HepG2 (cell line): ENCODE results near the gene RPL11. TPM values are rescaled to one million over a fixed set of nuclear protein-coding genes. Genes with fewer than 3 reads are reported as not detected.
"Not testable (repeated sequence)": the region's sequence is repeated elsewhere in the genome, so short reads cannot be mapped to it uniquely, and the experiment has no call there.

ENCODE experiments used
- ATAC-seq: fragments of 200-7000 bp; cut with Tn5 transposase; 3 replicates; pipeline ENCODE4 v1.9.1; 2020; ENCODE audit warnings: mild to moderate bottlenecking, moderate library complexity
- BruUV-seq: library from RNA; stranded (reverse); fragments of 400-500 nt; replicated peaks from 2 replicates; lab custom pipeline; 2021; lab: Mats Ljungman, UMichigan
- CTCF ChIA-PET: fragments of 300-600 bp; formaldehyde crosslinking; extraction: SDS; loops from one replicate; lab custom pipeline; 2021; ENCODE audit warnings: low total read pairs, inconsistent platforms, low intra/inter-chr PET ratio; lab: Yijun Ruan, JAX
- POLR2A ChIA-PET: fragments of 350-600 bp; sonication (Branson Sonifier 250); formaldehyde crosslinking; loops from one replicate; lab custom pipeline; 2020; ENCODE audit warnings: antibody characterized with exemption, inconsistent platforms; lab: Yijun Ruan, JAX
- DNase-seq: peaks from one replicate; pipeline ENCODE4 v3.0.0-alpha.2; 2015; ENCODE audit warnings: low spot score
- FAIRE-seq: peaks from 3 replicates; lab custom pipeline; 2011; peaks lifted over from hg19 to GRCh38; lab: Jason Lieb, UNC
- H2AFZ ChIP-seq: one replicate; pipeline ENCODE4 v1.6.1; 2011; ENCODE audit warnings: low read length, inconsistent platforms
- H3K27ac ChIP-seq: fragments of 300-600 bp; 3 replicates; pipeline ENCODE4 v1.8.0; 2011; ENCODE audit warnings: mixed run types, mild to moderate bottlenecking, mixed read lengths, low read length, inconsistent platforms; ENCODE audit not compliant: insufficient read depth; ENCODE audit errors: extremely low read length
- H3K27me3 ChIP-seq, 2 experiments: fragments of 200-600 bp in 1 of 2; 2 replicates in 1 of 2; 3 replicates in 1 of 2; pipeline versions ENCODE4 v1.6.0 to v1.8.0; 2011; ENCODE audit warnings: low read length in 2 of 2, mild to moderate bottlenecking in 2 of 2, moderate library complexity in 2 of 2, inconsistent platforms in 1 of 2; ENCODE audit not compliant: insufficient read depth in 2 of 2, control insufficient read depth in 1 of 2
- H3K36me3 ChIP-seq, 2 experiments: fragments of 200-600 bp in 1 of 2; replicated peaks in 1 of 2; 2 replicates in 1 of 2; 3 replicates in 1 of 2; pipeline versions ENCODE4 v1.5.1 to v1.8.0; 2011; ENCODE audit warnings: low read length in 2 of 2, inconsistent platforms in 1 of 2; ENCODE audit not compliant: insufficient read depth in 2 of 2, control insufficient read depth in 1 of 2
- H3K4me1 ChIP-seq: 2 replicates; pipeline ENCODE4 v1.5.1; 2012; ENCODE audit warnings: low read length, inconsistent platforms; ENCODE audit not compliant: insufficient read depth
- H3K4me2 ChIP-seq: 2 replicates; pipeline ENCODE4 v1.6.0; 2011; ENCODE audit warnings: low read depth, low read length, inconsistent platforms
- H3K4me3 ChIP-seq, 3 experiments: fragments of 200-600 bp in 1 of 3; sonication (generic), shearing (Covaris generic) in 1 of 3; replicated peaks in 1 of 3; 2 replicates each; pipeline ENCODE4 v1.5.1; 2011 to 2016; ENCODE audit warnings: low read length in 3 of 3, inconsistent platforms in 2 of 3, low read depth in 2 of 3, mild to moderate bottlenecking in 2 of 3, control low read depth in 1 of 3, mixed read lengths in 1 of 3; ENCODE audit not compliant: insufficient read depth in 1 of 3
- H3K79me2 ChIP-seq: one replicate; pipeline ENCODE4 v1.6.1; 2011; ENCODE audit warnings: low read length, inconsistent platforms; ENCODE audit not compliant: insufficient read depth
- H3K9ac ChIP-seq: 2 replicates; pipeline ENCODE4 v1.6.0; 2011; ENCODE audit warnings: mild to moderate bottlenecking, low read depth, low read length, inconsistent platforms; ENCODE audit not compliant: insufficient read depth
- H3K9me3 ChIP-seq: 2 replicates; pipeline ENCODE4 v1.5.1; 2012; ENCODE audit warnings: mild to moderate bottlenecking, low read length
- H4K20me1 ChIP-seq: 2 replicates; pipeline ENCODE4 v1.6.0; 2011; ENCODE audit warnings: inconsistent platforms, mild to moderate bottlenecking, low read length, moderate library complexity; ENCODE audit not compliant: insufficient read depth
- DNMT1 ChIP-seq: sonication (generic); formaldehyde crosslinking; IDR thresholded peaks from 2 replicates; pipeline ENCODE4 v1.5.1; 2020; ENCODE audit warnings: mild to moderate bottlenecking, missing genetic modification reagents
- TIGD3 ChIP-seq: sonication (generic); formaldehyde crosslinking; IDR thresholded peaks from 2 replicates; pipeline ENCODE4 v1.5.1; 2020; ENCODE audit warnings: mild to moderate bottlenecking, missing genetic modification reagents, borderline replicate concordance
- U2AF1 ChIP-seq: fragments of 200-400 bp; formaldehyde crosslinking; optimal IDR thresholded peaks from 2 replicates; pipeline ENCODE3; 2017; ENCODE audit warnings: mild to moderate bottlenecking, low read depth, low read length
- U2AF2 ChIP-seq: fragments of 200-400 bp; formaldehyde crosslinking; IDR thresholded peaks from 2 replicates; pipeline ENCODE4 v1.6.1; 2017; ENCODE audit warnings: low read depth, mild to moderate bottlenecking, low read length
- ZBTB1 ChIP-seq: sonication (generic); formaldehyde crosslinking; IDR thresholded peaks from 2 replicates; pipeline ENCODE4 v1.4.0; 2020; ENCODE audit warnings: missing genetic modification reagents, borderline replicate concordance
- ZNF225 ChIP-seq: sonication (generic); formaldehyde crosslinking; IDR thresholded peaks from 2 replicates; pipeline ENCODE4 v1.4.0; 2020; ENCODE audit warnings: mild to moderate bottlenecking, missing genetic modification reagents
- WGBS: methylation state at CpG from one replicate; pipeline ENCODE4 v1.1.6; 2017; ENCODE audit warnings: low lambda C conversion rate; 5-methylcytosine and 5-hydroxymethylcytosine counted together
- in situ Hi-C: cut with HindIII; loops from 2 replicates; pipeline ENCODE4 v1.10.0; 2017; ENCODE audit warnings: low pct_unique_long_range_greater_than_20kb; ENCODE audit not compliant: extremely low pct_ligation_motif_present
- intact Hi-C: fragments of 100-400 bp; cut with micrococcal nuclease; formaldehyde crosslinking; loops from one replicate; pipeline ENCODE4 v1.10.0; 2022; ENCODE audit not compliant: unreplicated experiment
- polyA plus RNA-seq, 8 experiments: library from polyadenylated mRNA; depleted of rRNA in 3 of 8; stranded (reverse) in 7 of 8; unstranded in 1 of 8; fragments of >200 nt; fragmentation: Illumina TruSeq in 4 of 8; extraction: Trizol in 4 of 8; gene quantifications; 2 replicates each; pipeline versions ENCODE4 v1.2.1 to v1.2.3, GENCODE V29; 2011 to 2016; ENCODE audit warnings: low read depth in 4 of 8, missing spikeins in 1 of 8, mixed read lengths in 1 of 8; ENCODE audit not compliant: insufficient read depth in 1 of 8
- total RNA-seq, 5 experiments: library from RNA; depleted of rRNA; stranded (reverse); fragments of >200 nt; fragmentation: Illumina TruSeq; extraction: Trizol; gene quantifications; 2 replicates each; pipeline ENCODE4 v1.2.3, GENCODE V29; 2016; ENCODE audit warnings: low read depth in 1 of 5

Gene RPL11
- total and polyA plus RNA-seq, 2 of the 13 experiments (the other 11 are each of a cell fraction or from before 2014, with no cell fraction given), result 1,682 to 2,010 TPM

DNA sequence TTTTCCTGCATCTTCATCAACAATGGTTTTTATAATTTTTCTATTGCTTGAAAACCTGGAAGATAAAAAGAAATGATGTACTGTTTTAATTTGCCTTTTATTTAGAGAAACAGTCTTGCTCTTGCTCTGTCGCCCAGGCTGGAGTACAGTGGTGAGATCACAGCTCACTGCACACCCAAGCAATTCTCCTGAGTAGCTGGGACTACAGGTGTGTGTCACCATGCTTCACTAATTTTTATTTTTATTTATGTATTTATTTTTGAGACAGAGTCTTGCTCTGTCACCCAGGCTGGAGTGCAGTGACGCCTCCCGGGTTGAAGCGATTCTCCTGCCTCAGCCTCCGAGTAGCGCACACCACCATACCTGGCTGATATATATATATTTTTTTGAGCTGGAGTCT, 43.0 kb upstream of the RPL11 start:
- FAIRE-seq (no peak), ATAC-seq (no peak), DNase-seq (no peak)
- peaks cover 18% of the 10 kb centered on the region; the same call in 1 of the 2 replicates for H3K4me1 ChIP-seq
- no peaks in the 10 kb centered on the region for H3K36me3 ChIP-seq
- intact Hi-C loops, result no loop called here
- no peak overlapping the region for H3K9ac ChIP-seq
- no peaks in the 10 kb centered on the region for H4K20me1 ChIP-seq
- H3K27ac ChIP-seq, result no peak overlapping the region
- TF ChIP-seq ZNF225 (CRISPR knock-in tag) (no peak), DNMT1 (no peak), U2AF1 (no peak), U2AF2 (no peak), ZBTB1 (CRISPR knock-in tag) (no peak), TIGD3 (CRISPR knock-in tag) (no peak)
- BruUV-seq, result no TSS peak
- no peak overlapping the region for H3K4me3 ChIP-seq
- H3K4me2 ChIP-seq, result no peak overlapping the region
- H3K27me3 ChIP-seq, result peaks cover 8 to 35% of the 10 kb centered on the region in 2 experiments; a peak in 3 of 5 replicates
- no peak overlapping the region for H2AFZ ChIP-seq
- H3K9me3 ChIP-seq, result no peaks in the 10 kb centered on the region
- POLR2A ChIA-PET, result interaction anchor here (1.2 kb wide), 1 partner anchor 130 kb away, joined by 3 read pairs; the partner anchor contains the start of gene PITHD1
- 85% methylated on average over 6 of the region's 6 CpGs for WGBS
- CTCF ChIA-PET, result no interaction called here
- H3K79me2 ChIP-seq, result no peaks in the 10 kb centered on the region
- in situ Hi-C loops, result no loop called here

DNA sequence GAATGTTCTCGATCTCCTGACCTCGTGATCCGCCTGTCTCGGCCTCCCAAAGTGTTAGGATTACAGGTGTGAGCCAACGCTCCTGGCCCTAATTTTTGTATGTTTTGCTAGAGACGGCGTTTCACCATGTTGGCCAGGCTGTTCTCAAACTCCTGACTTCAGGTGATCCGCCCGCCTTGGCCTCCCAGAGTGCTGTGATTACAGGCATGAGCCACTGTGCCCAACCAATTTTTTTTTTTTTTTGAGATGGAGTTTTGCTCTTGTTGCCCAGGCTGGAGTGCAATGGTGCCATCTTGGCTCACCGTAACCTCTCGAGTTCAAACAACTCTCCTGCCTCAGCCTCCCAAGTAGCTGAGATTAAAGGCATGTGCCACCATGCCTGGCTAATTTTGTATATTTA, 42.4 kb upstream of the RPL11 start:
- H3K36me3 ChIP-seq, DNase-seq, H3K4me3 ChIP-seq, BruUV-seq, intact Hi-C loops, H3K79me2 ChIP-seq, FAIRE-seq, H3K27ac ChIP-seq, H3K9ac ChIP-seq, CTCF ChIA-PET, H4K20me1 ChIP-seq, H2AFZ ChIP-seq, in situ Hi-C loops, H3K9me3 ChIP-seq, H3K4me2 ChIP-seq, ATAC-seq: not testable (repeated sequence)
- 81% methylated on average over 11 of the region's 11 CpGs for WGBS
- POLR2A ChIA-PET, result interaction anchor here (1.2 kb wide), 1 partner anchor 129 kb away, joined by 3 read pairs; the partner anchor contains the start of gene PITHD1
- peaks cover 16% of the 10 kb centered on the region; the same call in 1 of the 2 replicates for H3K4me1 ChIP-seq
- peaks cover 7 to 35% of the 10 kb centered on the region in 2 experiments; a peak in 3 of 5 replicates for H3K27me3 ChIP-seq
